Ovary (tissue), 9 donors: Measurements from ENCODE around the gene PCID2. TPM values are rescaled to one million over a fixed set of nuclear protein-coding genes. Genes with fewer than 3 reads are reported as not detected.

Experiments used
- DNase-seq, 5 donors: peaks; one replicate each; pipeline ENCODE4 v3.0.0-alpha.2; 2019 to 2020
- H3K27ac ChIP-seq, 2 donors: fragments of 200-600 bp; one replicate each; pipeline versions ENCODE4 v1.5.1 to v1.8.0; 2019 to 2022
- H3K27me3 ChIP-seq: fragments of 200-600 bp; one replicate; pipeline ENCODE4 v1.8.0; 2022
- H3K36me3 ChIP-seq: fragments of 200-600 bp; sonication (generic); one replicate; pipeline ENCODE4 v1.5.1; 2019
- H3K4me1 ChIP-seq: one replicate; pipeline ENCODE4 v1.8.1; 2013; ENCODE audit warnings: mild to moderate bottlenecking, moderate library complexity; ENCODE audit not compliant: insufficient read depth
- H3K4me3 ChIP-seq: fragments of 200-600 bp; sonication (generic); one replicate; pipeline ENCODE4 v1.5.1; 2017
- H3K9me3 ChIP-seq, 2 donors: fragments of 200-600 bp in 1 of 2; sonication (generic) in 1 of 2; one replicate each; pipeline versions ENCODE4 v1.5.1 to v1.8.1; 2013 to 2019; ENCODE audit warnings: mild to moderate bottlenecking in 1 of 2, moderate library complexity in 1 of 2
- CTCF ChIP-seq, 3 donors: fragments of 450-650 bp in 2 of 3; fragments of 200-600 bp in 1 of 3; IDR thresholded peaks; one replicate each; pipeline versions ENCODE4 v1.5.1 to v1.8.0; 2016 to 2022; ENCODE audit warnings: antibody characterized with exemption in 3 of 3, mild to moderate bottlenecking in 1 of 3
- EP300 ChIP-seq: sonication (generic); formaldehyde crosslinking; IDR thresholded peaks from one replicate; pipeline ENCODE4 v1.6.1; 2017; ENCODE audit warnings: antibody characterized with exemption
- POLR2A ChIP-seq: fragments of 450-650 bp; IDR thresholded peaks from one replicate; pipeline ENCODE4 v1.6.1; 2017; ENCODE audit warnings: antibody characterized with exemption, mild to moderate bottlenecking, moderate library complexity
- WGBS, 3 donors: extraction: QIAGEN DNeasy Blood & Tissue Kit in 1 of 3; methylation state at CpG; one replicate each; pipeline versions ENCODE4 v1.1.5 to v1.1.7; 2013 to 2017; 5-methylcytosine and 5-hydroxymethylcytosine counted together
- intact Hi-C, 4 donors: fragments of 100-400 bp; cut with DNase I; formaldehyde crosslinking; loops; one replicate each; pipeline versions ENCODE4 v1.11.0 to v1.15.1; 2022 to 2023
- polyA plus RNA-seq, 2 donors: library from polyadenylated mRNA; stranded (reverse); fragments of 200-250 nt in 1 of 2; fragments of 350-450 nt in 1 of 2; fragmentation: Illumina TruSeq in 1 of 2; extraction: RNeasy Lipid Tissue Mini Kit (QIAGEN cat#74804) in 1 of 2; gene quantifications; one replicate each; pipeline ENCODE4 v1.2.3, GENCODE V29; 2013 to 2014
- total RNA-seq, 7 donors: library from RNA; depleted of rRNA in 2 of 7; stranded (reverse); fragments of >200 nt in 2 of 7; fragmentation: NEBNext Ultra II Directional in 3 of 7; extraction: Animal tissue kit (Norgen Biotek cat#: 25700) in 3 of 7; gene quantifications; one replicate each; pipeline versions ENCODE4 v1.1.0 to v1.2.4, GENCODE V29; 2016 to 2023
- donor health status: DM: no; HTN: no; CAD: no; lungs with moderate emphysema.
- donor health status: DM: no; HTN: no; CAD: no.
- donor health status: Bipolar disorder and iron deficiency.
- donor health status: DM: yes; HTN: yes; CAD: no.
- donor health status: DM: no; HTN: no; CAD: no.
- donor health status: DM: yes; HTN: yes; CAD: no.

Gene PCID2
- total and polyA plus RNA-seq, 9 donors: 43.5 to 56.2 (median 53.5) TPM

GRCh38 chr13:113153810-113154748 lies 54.4 kb downstream of the PCID2 start:
- H3K4me3 ChIP-seq: peak overlapping the region; percentile 38
- H3K9me3 ChIP-seq: no peaks in the 10 kb centered on the region
- intact Hi-C loops: loop anchor here in 1 of 4 donors (10.0 kb wide), 2 partner anchors 51 to 211 kb away; partner anchors contain the start of genes CUL4A, GRTP1 and PCID2
- 3 to 7% (median 3%) methylated on average over 25 to 42 of the region's 76 CpGs for WGBS, 3 donors
- peak overlapping the region; percentile 57 to 71 for H3K27ac ChIP-seq
- no peaks in the 10 kb centered on the region for H3K36me3 ChIP-seq
- peaks cover 5% of the 10 kb centered on the region for H3K4me1 ChIP-seq
- no peak for TF ChIP-seq EP300
- TF ChIP-seq CTCF (IDR thresholded peaks at IDR 0.05): no peak
- peak; percentile 65 for TF ChIP-seq POLR2A
- H3K27me3 ChIP-seq: no peaks in the 10 kb centered on the region
- peak; percentile 83 to 91 (median 86) for DNase-seq

GRCh38 chr13:113152984-113153809 lies 55.3 kb downstream of the PCID2 start:
- peak overlapping the region; percentile 38 for H3K4me3 ChIP-seq
- H3K27me3 ChIP-seq: no peaks in the 10 kb centered on the region
- H3K9me3 ChIP-seq: no peaks in the 10 kb centered on the region
- 6 to 7% (median 7%) methylated on average over 45 to 60 of the region's 60 CpGs for whole genome bisulfite sequencing, 3 donors
- H3K36me3 ChIP-seq: no peaks in the 10 kb centered on the region
- H3K4me1 ChIP-seq: peaks cover 5% of the 10 kb centered on the region
- peak; percentile 58 to 78 (median 72) for DNase-seq
- TF ChIP-seq POLR2A: no peak
- TF ChIP-seq CTCF (IDR thresholded peaks at IDR 0.05): no peak
- no peak for TF ChIP-seq EP300
- peak overlapping the region; percentile 51 to 71 for H3K27ac ChIP-seq
- intact Hi-C loops: loop anchor here in 1 of 4 donors (10.0 kb wide), 2 partner anchors 52 to 212 kb away; partner anchors contain the start of genes CUL4A, GRTP1 and PCID2

GRCh38 chr13:113152691-113152983 lies 55.8 kb downstream of the PCID2 start:
- Histone ChIP-seq H3K9me3 (no peaks in the 10 kb centered on the region), H3K4me1 (peaks cover 5% of the 10 kb centered on the region), H3K4me3 (peak overlapping the region; percentile 38), H3K27me3 (no peaks in the 10 kb centered on the region), H3K36me3 (no peaks in the 10 kb centered on the region), H3K27ac (peak overlapping the region in 1 of 2 donors; percentile 51)
- intact Hi-C loops: loop anchor here in 1 of 4 donors (10.0 kb wide), 2 partner anchors 52 to 212 kb away; partner anchors contain the start of genes CUL4A, GRTP1 and PCID2
- 18 to 28% (median 23%) methylated on average over 2 of the region's 2 CpGs for WGBS, 3 donors
- DNase-seq: no peak
- TF ChIP-seq EP300 (no peak), POLR2A (no peak), CTCF (IDR thresholded peaks at IDR 0.05) (no peak)
